Calu3 (cell line): Measurements from ENCODE around the gene ZNF277. TPM values are rescaled to one million over a fixed set of nuclear protein-coding genes. Genes with fewer than 3 reads are reported as not detected.

Experiments
- BruUV-seq: library from RNA; stranded (reverse); fragments of 400-500 nt; replicated peaks from 2 replicates; lab custom pipeline; 2021; lab: Mats Ljungman, UMichigan
- CTCF ChIA-PET: fragments of 300-600 bp; sonication (Branson Sonifier 250); formaldehyde crosslinking; loops from one replicate; lab custom pipeline; 2022; ENCODE audit warnings: antibody characterized with exemption; lab: Charles Lee
- DNase-seq: peaks from one replicate; pipeline ENCODE4 v3.0.0; 2022
- H3K27ac Mint-ChIP-seq: one replicate; pipeline ENCODE4 v1.8.0; 2022; ENCODE audit warnings: mixed read lengths; ENCODE audit not compliant: unreplicated experiment
- H3K27me3 Mint-ChIP-seq: one replicate; pipeline ENCODE4 v1.8.0; 2022; ENCODE audit warnings: mixed read lengths; ENCODE audit not compliant: unreplicated experiment
- H3K36me3 Mint-ChIP-seq: one replicate; pipeline ENCODE4 v1.8.0; 2022; ENCODE audit warnings: mild to moderate bottlenecking, moderate library complexity, mixed read lengths; ENCODE audit not compliant: insufficient read depth, unreplicated experiment
- H3K4me1 Mint-ChIP-seq: one replicate; pipeline ENCODE4 v1.8.0; 2022; ENCODE audit warnings: mild to moderate bottlenecking, low read depth, mixed read lengths; ENCODE audit not compliant: unreplicated experiment
- H3K4me3 Mint-ChIP-seq: one replicate; pipeline ENCODE4 v1.8.0; 2022; ENCODE audit warnings: mild to moderate bottlenecking, low read depth, moderate library complexity, mixed read lengths; ENCODE audit not compliant: unreplicated experiment
- H3K9me3 Mint-ChIP-seq: one replicate; pipeline ENCODE4 v1.8.0; 2022; ENCODE audit warnings: low read depth, mixed read lengths; ENCODE audit not compliant: unreplicated experiment
- CTCF ChIP-seq: fragments of 200-600 bp; IDR thresholded peaks from one replicate; pipeline ENCODE4 v1.8.0; 2022; ENCODE audit warnings: antibody characterized with exemption; ENCODE audit not compliant: unreplicated experiment
- intact Hi-C: fragments of 100-400 bp; cut with micrococcal nuclease; formaldehyde crosslinking; loops from one replicate; pipeline ENCODE4 v1.10.0; 2022; ENCODE audit not compliant: unreplicated experiment
- total RNA-seq: library from RNA; stranded (reverse); gene quantifications from 2 replicates; pipeline ENCODE4 v1.2.3, GENCODE V29; 2022

The ZNF277 gene
- total RNA-seq, 1 experiment from 2014 or later, result 18.1 TPM

DNA sequence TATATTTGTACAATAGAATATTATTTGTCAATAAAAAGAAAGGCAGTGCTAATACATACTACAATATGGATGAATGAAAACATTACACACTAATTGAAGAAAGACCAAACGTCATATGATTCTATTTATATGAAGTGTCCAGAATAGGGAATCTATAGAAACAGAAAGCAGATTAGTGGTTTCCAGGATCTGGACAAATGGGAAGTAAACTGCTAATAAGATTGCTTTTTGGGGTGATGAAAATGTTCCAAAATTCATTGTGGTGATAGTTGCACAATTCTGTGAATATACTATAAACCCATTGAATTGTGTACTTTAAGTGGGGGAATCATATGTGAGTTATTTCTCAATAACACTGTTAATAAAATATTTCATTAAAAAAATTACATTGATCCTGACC lies 165.6 kb downstream of the ZNF277 start:
- no peaks in the 10 kb centered on the region for H3K27me3 Mint-ChIP-seq
- intact Hi-C loops, result no loop called here
- no peak for TF ChIP-seq CTCF

DNA sequence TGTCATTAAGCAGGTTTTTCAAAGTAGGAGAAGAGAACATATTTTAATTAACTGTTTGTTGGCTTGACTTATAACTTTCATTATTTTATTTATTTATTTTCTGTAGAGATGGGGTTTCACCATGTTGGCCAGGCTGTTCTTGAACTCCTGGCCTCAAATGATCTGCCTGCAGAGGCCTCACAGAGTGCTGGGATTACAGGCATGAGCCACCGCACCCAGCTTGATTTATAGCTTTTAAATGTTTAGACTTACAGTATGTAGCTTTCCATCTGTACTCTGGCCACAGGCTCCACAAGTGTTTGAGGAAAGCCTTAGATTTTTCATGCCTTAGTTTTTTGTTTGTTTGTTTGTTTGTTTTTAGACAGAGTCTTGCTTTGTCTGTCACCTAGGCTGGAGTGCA lies 171.1 kb downstream of the ZNF277 start:
- no TSS peak for BruUV-seq
- H3K36me3 Mint-ChIP-seq, result no peaks in the 10 kb centered on the region
- no peak overlapping the region for H3K27ac Mint-ChIP-seq
- CTCF ChIA-PET, result no interaction called here
- DNase-seq, result no peak
- no peak overlapping the region for H3K4me3 Mint-ChIP-seq
- H3K9me3 Mint-ChIP-seq, result no peaks in the 10 kb centered on the region
- no peaks in the 10 kb centered on the region for H3K27me3 Mint-ChIP-seq
- intact Hi-C loops, result no loop called here
- H3K4me1 Mint-ChIP-seq, result no peaks in the 10 kb centered on the region
- no peak for TF ChIP-seq CTCF

More for the DNA sequence above, 165.6 kb downstream of the ZNF277 start:
- Mint-ChIP-seq H3K4me3 (no peak overlapping the region), H3K9me3 (no peaks in the 10 kb centered on the region), H3K27ac (no peak overlapping the region), H3K4me1 (no peaks in the 10 kb centered on the region), H3K36me3 (no peaks in the 10 kb centered on the region)
- CTCF ChIA-PET, result no interaction called here
- no peak for DNase-seq
- BruUV-seq, result no TSS peak

DNA sequence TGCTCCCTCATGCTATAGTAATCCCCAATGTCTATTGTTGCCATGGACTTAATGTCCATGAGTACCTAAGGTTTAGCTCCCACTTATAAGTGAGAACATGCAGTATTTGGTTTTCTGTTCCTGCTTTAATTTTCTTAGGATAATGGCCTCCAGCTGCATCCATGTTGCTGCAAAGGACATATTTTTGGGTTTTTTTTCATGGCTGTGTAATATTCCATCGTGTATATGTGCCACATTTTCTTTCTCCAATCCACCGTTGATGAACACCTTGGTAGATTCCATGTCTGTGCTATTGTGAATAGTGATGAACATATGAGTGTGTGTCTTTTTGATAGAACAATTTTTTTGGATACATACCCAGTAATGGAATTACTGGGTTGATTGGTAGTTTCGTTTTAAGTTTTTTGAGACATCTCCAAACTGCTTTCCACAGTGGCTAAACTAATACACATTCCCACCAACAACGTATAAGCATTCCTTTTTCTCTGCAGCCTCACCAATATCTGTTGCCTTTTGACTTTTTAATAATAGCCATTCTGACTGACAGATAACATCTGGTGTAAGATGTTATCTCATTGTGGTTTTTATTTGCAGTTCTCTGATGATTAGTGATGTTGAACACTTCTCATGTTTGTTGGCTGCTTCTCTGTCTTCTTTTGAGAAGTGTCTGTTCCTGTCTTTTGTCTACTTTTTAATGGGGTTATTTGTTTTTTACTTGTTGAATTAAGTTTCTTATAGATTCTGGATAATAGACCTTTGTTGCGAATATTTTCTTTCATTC lies 175.0 kb downstream of the ZNF277 start:
- TF ChIP-seq CTCF, result no peak
- no TSS peak for BruUV-seq
- no peak overlapping the region for H3K27ac Mint-ChIP-seq
- no peaks in the 10 kb centered on the region for H3K36me3 Mint-ChIP-seq
- H3K9me3 Mint-ChIP-seq, result no peaks in the 10 kb centered on the region
- no peaks in the 10 kb centered on the region for H3K27me3 Mint-ChIP-seq
- no peak overlapping the region for H3K4me3 Mint-ChIP-seq
- intact Hi-C loops, result loop anchor here (10.0 kb wide), 1 partner anchor 297 kb away; no protein-coding TSS in a partner anchor
- no peak for DNase-seq
- CTCF ChIA-PET, result no interaction called here
- H3K4me1 Mint-ChIP-seq, result peaks cover 10% of the 10 kb centered on the region

DNA sequence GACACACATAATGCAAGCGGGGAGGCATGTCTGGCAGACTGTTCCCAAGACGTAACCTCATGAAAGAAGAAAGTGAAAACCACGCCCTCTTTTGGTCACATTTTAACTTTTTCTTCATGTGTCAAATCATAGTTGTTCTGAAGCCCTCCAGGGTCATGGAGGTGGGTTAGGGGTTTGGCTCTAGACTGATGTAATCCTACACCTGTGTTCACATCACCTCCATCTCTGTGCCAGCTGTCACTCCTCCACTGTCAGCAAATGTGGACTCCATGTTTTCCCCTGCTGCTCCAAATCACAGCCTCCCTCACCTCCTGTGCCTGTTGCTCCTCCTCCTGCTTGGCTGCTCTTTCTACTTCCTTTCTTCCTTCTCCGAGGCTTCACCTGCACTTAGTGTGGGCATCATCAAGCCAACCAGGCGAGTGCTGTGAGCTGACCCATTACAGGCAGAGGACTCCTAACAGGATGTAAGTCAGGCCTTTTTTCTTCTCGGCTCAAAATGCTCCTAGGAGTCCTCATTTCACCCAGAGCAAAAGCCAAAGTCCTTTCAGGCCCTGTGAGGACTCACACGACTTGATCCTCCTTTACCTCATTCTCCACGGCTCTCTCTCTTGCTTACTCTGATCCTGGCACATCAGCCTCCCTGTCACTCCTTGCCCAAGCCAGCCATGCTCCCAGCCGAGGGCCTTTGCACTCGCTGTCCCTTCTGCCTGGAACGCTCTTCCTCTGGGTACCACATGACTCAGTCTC lies 177.3 kb downstream of the ZNF277 start:
- no TSS peak for BruUV-seq
- no peaks in the 10 kb centered on the region for H3K9me3 Mint-ChIP-seq
- H3K4me3 Mint-ChIP-seq, result no peak overlapping the region
- H3K27me3 Mint-ChIP-seq, result no peaks in the 10 kb centered on the region
- H3K36me3 Mint-ChIP-seq, result no peaks in the 10 kb centered on the region
- intact Hi-C loops, result loop anchor here (10.0 kb wide), 1 partner anchor 299 kb away; no protein-coding TSS in a partner anchor
- TF ChIP-seq CTCF, result no peak
- CTCF ChIA-PET, result no interaction called here
- H3K4me1 Mint-ChIP-seq, result peaks cover 10% of the 10 kb centered on the region
- no peak for DNase-seq
- no peak overlapping the region for H3K27ac Mint-ChIP-seq
